Breast epithelium (tissue), 3 donors: ENCODE measurements around the gene ZNF835.

Source experiments
- POLR2A ChIP-seq: fragments of 450-650 bp; IDR thresholded peaks from one replicate; pipeline ENCODE4 v1.6.1; 2016; ENCODE audit warnings: antibody characterized with exemption, mild to moderate bottlenecking, moderate library complexity
- TF ChIP-seq, protein P1 (sequence below), 3 donors: fragments of 450-650 bp; IDR thresholded peaks; one replicate each; pipeline ENCODE4 v1.5.1; 2016 to 2017; ENCODE audit warnings: antibody characterized with exemption in 3 of 3, mild to moderate bottlenecking in 3 of 3, moderate library complexity in 3 of 3

GRCh38 chr19:56668676-56669075, 2.9 kb downstream of the ZNF835 start:
- TF ChIP-seq, protein P1, sequence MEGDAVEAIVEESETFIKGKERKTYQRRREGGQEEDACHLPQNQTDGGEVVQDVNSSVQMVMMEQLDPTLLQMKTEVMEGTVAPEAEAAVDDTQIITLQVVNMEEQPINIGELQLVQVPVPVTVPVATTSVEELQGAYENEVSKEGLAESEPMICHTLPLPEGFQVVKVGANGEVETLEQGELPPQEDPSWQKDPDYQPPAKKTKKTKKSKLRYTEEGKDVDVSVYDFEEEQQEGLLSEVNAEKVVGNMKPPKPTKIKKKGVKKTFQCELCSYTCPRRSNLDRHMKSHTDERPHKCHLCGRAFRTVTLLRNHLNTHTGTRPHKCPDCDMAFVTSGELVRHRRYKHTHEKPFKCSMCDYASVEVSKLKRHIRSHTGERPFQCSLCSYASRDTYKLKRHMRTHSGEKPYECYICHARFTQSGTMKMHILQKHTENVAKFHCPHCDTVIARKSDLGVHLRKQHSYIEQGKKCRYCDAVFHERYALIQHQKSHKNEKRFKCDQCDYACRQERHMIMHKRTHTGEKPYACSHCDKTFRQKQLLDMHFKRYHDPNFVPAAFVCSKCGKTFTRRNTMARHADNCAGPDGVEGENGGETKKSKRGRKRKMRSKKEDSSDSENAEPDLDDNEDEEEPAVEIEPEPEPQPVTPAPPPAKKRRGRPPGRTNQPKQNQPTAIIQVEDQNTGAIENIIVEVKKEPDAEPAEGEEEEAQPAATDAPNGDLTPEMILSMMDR (IDR thresholded peaks at IDR 0.05), result no peak
- no peak for TF ChIP-seq POLR2A
